Thyroid gland (tissue), 4 donors: ENCODE measurements around the gene HEPH.

ENCODE experiments used
- CTCF ChIP-seq, 6 experiments: fragments of 200-600 bp in 3 of 6; fragments of 450-650 bp in 3 of 6; sonication (generic) in 3 of 6; IDR thresholded peaks; one replicate each; pipeline ENCODE4 v1.5.1; 2016 to 2019; ENCODE audit warnings: antibody characterized with exemption in 6 of 6, mild to moderate bottlenecking in 2 of 6, inconsistent platforms in 1 of 6, moderate library complexity in 1 of 6
- POLR2A ChIP-seq, 2 donors: fragments of 450-650 bp; IDR thresholded peaks; one replicate each; pipeline ENCODE4 v1.6.1; 2017; ENCODE audit warnings: antibody characterized with exemption in 2 of 2, mild to moderate bottlenecking in 2 of 2, moderate library complexity in 1 of 2

DNA sequence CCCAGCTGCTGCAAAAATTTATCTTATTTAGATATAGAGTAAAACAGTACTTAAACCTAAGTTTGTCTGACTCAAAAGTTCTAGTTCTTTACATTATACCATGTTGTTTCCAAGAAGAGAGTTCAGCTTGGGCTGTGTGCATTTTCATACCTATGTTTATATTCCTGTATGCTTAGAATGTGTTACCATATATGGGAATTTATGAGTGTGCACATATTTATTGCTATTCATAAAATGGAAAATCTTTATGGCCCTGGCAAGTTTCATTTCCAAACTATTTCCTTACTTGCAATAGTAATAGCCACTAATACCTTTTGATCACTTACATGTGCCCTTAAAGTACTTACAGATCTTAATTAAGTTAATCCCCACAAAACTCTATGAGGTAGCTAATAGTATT lies 2.6 kb downstream of the HEPH start:
- no peak for TF ChIP-seq POLR2A (IDR thresholded peaks at IDR 0.05)
- no peak for TF ChIP-seq CTCF (IDR thresholded peaks at IDR 0.05)
